Skeletal muscle cell (primary cell): ENCODE results near the gene PARP9.
"Not testable (repeated sequence)": the region's sequence is repeated elsewhere in the genome, so short reads cannot be mapped to it uniquely, and the experiment has no call there.

Experiments used
- DNase-seq: peaks from one replicate; pipeline ENCODE4 v3.0.0-alpha.2; 2010; ENCODE audit warnings: low read depth
- H3K4me3 ChIP-seq: 2 replicates; pipeline ENCODE4 v1.5.1; 2011; ENCODE audit warnings: low read depth, mild to moderate bottlenecking, control low read depth, low read length, moderate library complexity

PARP9 gene

GRCh38 chr3:122500964-122501363 lies 63.1 kb downstream of the PARP9 start:
- DNase-seq, H3K4me3 ChIP-seq: not testable (repeated sequence)

DNA sequence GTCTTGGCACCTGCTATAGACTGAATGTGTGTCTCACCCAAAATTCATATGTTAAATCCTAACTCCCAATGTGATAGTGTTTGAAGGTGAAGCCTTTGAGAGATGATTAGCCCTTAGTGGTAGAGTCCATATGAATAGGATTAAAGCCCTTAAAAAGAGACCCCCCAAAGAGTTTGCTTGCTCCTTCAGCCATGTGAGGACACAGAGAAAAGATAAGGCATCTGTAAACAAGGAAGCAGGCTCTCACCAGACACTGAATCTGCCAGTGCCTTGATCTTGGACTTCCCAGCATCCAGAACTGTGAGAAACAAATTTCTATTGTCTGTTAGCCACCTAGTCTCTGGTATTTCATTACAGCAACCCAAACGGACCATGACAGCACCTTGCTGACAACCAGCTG lies 65.9 kb downstream of the PARP9 start:
- no peak overlapping the region for H3K4me3 ChIP-seq
- DNase-seq, result no peak

DNA sequence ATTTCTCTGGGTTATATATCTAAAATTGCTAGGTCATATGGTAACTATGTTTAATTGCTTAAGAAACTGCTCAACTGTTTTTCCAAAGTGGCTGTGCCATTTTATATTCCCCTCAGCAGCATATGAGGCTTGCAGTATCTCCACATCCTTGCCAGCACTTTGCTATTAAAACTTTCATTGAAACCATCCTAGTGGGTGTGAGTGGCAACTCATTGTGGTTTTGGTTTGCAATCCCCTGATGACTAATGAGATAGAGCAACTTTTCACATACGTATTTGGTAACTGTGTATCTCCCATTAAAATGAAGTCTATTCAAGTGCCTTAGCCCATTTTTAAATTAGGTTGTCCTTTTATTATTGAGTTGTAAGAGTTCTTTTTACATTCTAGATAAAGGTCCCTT lies 66.7 kb downstream of the PARP9 start:
- no peak overlapping the region for H3K4me3 ChIP-seq
- DNase-seq, result peak; percentile 87

DNA sequence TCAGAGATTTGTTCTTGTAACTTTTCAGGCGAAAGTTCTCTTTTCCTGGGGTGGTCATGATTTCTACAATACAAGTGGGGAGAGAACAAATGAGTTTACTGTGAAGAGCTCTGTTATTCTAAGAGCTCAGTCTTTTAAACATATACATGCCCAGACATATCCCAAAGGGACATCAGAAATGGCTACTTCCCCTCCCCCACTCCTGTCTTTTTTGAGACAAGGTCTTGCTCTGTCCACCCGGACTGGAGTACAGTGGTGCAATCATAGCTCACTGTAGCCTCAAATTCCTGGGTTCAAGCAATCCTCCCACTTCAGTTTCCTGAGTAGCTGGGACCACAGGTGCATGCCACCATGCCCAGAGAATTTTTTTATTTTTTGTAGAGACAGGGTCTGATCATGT lies 67.6 kb downstream of the PARP9 start:
- no peak for DNase-seq
- H3K4me3 ChIP-seq, result no peak overlapping the region

DNA sequence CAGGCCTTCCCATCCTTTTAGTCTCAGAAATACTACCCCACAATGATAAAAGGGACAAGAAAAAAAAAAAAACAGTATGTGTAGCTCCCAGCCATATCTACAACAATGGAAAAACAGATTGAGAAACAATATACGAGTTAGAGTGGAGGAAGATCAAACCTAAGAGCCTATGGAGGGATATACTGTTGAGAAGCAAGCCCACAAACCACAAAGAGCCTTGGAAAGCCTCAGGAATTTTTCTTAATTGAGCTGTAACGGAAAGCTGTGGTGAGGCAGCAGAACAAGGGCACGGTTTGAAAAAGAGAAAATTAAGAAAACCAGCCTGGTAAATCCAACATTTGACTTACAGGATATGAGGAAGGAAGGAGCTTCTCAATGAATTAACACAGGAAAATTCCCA lies 70.8 kb downstream of the PARP9 start:
- no peak for DNase-seq
- no peak overlapping the region for H3K4me3 ChIP-seq

DNA sequence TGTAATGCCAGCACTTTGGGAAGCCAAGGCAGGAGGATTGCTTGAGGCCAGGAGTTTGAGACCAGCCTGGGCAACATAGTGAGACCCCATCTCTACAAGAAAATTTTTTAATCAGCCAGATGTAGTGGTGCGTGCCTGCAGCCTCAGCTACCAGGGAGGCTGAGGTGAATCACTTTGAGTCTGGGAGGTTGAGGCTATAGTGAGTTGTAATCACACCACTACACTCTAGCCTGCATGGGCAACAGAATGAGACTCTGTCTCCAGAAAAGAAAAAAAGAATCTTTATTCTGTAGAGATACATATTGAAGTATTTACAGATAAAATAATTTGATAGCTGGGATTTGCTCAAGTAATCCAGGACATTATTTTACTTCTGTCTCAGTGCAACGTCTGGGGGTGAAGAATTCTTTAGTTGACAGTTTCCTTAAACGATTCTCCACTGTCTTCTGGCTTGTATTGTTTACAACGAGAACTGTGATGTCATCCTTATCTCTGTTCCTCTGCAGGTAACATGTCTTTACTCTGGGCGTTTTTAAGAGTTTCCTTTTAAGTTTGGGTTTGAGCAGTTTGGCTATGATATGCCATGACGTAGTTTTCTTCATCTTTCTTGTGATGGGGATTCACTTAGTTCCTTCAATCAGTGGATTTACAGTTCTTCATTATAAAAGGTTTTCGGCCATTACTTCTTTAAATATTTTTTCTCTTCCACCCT lies 75.7 kb downstream of the PARP9 start:
- H3K4me3 ChIP-seq, result no peak overlapping the region
- no peak for DNase-seq

- H3K4me3 ChIP-seq, result no peak overlapping the region
- peak; percentile 17 for DNase-seq
Observed at GRCh38 chr3:122484985-122485384, 79.1 kb downstream of the PARP9 start.

GRCh38 chr3:122481390-122481789 lies 82.7 kb downstream of the PARP9 start:
- H3K4me3 ChIP-seq, result no peak overlapping the region
- DNase-seq, result no peak
